GM23338 (cell line): ENCODE results near the gene SIN3B. TPM values are rescaled to one million over a fixed set of nuclear protein-coding genes. Genes with fewer than 3 reads are reported as not detected.

Experiments used
- ATAC-seq: fragments of 200-7000 bp; cut with Tn5 transposase; 3 replicates; pipeline ENCODE4 v1.9.1; 2020
- DNase-seq: peaks from one replicate; pipeline ENCODE4 v3.0.0-alpha.2; 2015; ENCODE audit warnings: low spot score
- H2AFZ ChIP-seq: fragments of 200-600 bp; sonication (generic); 2 replicates; pipeline ENCODE4 v1.8.0; 2016; ENCODE audit warnings: antibody characterized with exemption, mild to moderate bottlenecking, moderate library complexity
- H3F3A ChIP-seq: fragments of 200-600 bp; sonication (generic); replicated peaks from 2 replicates; pipeline ENCODE4 v1.8.0; 2017; ENCODE audit warnings: antibody characterized with exemption, mixed run types, low read depth
- H3K27ac ChIP-seq: fragments of 200-600 bp; sonication (generic); 2 replicates; pipeline ENCODE4 v1.6.1; 2016; ENCODE audit warnings: low read depth
- H3K27me3 ChIP-seq: fragments of 200-600 bp; sonication (generic); 2 replicates; pipeline ENCODE4 v1.8.0; 2016; ENCODE audit warnings: mild to moderate bottlenecking, mixed run types, moderate library complexity; ENCODE audit not compliant: insufficient read depth
- H3K36me3 ChIP-seq: fragments of 200-600 bp; sonication (generic); 2 replicates; pipeline ENCODE4 v1.8.0; 2016; ENCODE audit warnings: mild to moderate bottlenecking; ENCODE audit not compliant: insufficient read depth
- H3K4me1 ChIP-seq: fragments of 200-600 bp; sonication (generic); 2 replicates; pipeline ENCODE4 v1.8.0; 2016; ENCODE audit warnings: mild to moderate bottlenecking, moderate library complexity; ENCODE audit not compliant: insufficient read depth
- H3K4me2 ChIP-seq: fragments of 200-600 bp; sonication (generic); 2 replicates; pipeline ENCODE4 v1.7.1; 2017; ENCODE audit warnings: mixed run types
- H3K4me3 ChIP-seq: fragments of 200-600 bp; sonication (generic); 2 replicates; pipeline ENCODE4 v1.6.1; 2016; ENCODE audit warnings: mixed run types
- H3K79me2 ChIP-seq: fragments of 200-600 bp; sonication (generic); replicated peaks from 2 replicates; pipeline ENCODE4 v1.8.0; 2017; ENCODE audit warnings: mild to moderate bottlenecking; ENCODE audit not compliant: insufficient read depth
- H3K9me2 ChIP-seq: fragments of 200-600 bp; sonication (generic); 2 replicates; pipeline ENCODE4 v1.8.0; 2017; ENCODE audit not compliant: insufficient read depth
- H4K20me1 ChIP-seq: fragments of 200-600 bp; sonication (generic); replicated peaks from 2 replicates; pipeline ENCODE4 v1.8.0; 2017; ENCODE audit warnings: mild to moderate bottlenecking; ENCODE audit not compliant: insufficient read depth
- H3K27ac Mint-ChIP-seq: 2 replicates; pipeline ENCODE4 v1.8.0; 2020; ENCODE audit warnings: inconsistent platforms, mild to moderate bottlenecking, moderate library complexity, mixed read lengths
- H3K27me3 Mint-ChIP-seq: 3 replicates; pipeline ENCODE4 v1.8.0; 2022; ENCODE audit warnings: low read depth, mild to moderate bottlenecking, moderate library complexity, mixed read lengths, inconsistent platforms; ENCODE audit not compliant: insufficient read depth, poor library complexity
- H3K36me3 Mint-ChIP-seq: 3 replicates; pipeline ENCODE4 v1.8.0; 2021; ENCODE audit warnings: low read depth, mild to moderate bottlenecking, inconsistent platforms, moderate library complexity, mixed read lengths
- H3K4me1 Mint-ChIP-seq: 3 replicates; pipeline ENCODE4 v1.8.0; 2020; ENCODE audit warnings: mild to moderate bottlenecking, inconsistent platforms, mixed read lengths
- H3K4me3 Mint-ChIP-seq: 3 replicates; pipeline ENCODE4 v1.8.0; 2021; ENCODE audit warnings: moderate library complexity, mild to moderate bottlenecking, inconsistent platforms, mixed read lengths
- H3K9me3 Mint-ChIP-seq: 3 replicates; pipeline ENCODE4 v1.8.0; 2020; ENCODE audit warnings: moderate library complexity, mild to moderate bottlenecking, inconsistent platforms, mixed read lengths
- JUNB ChIP-seq: IDR thresholded peaks from one replicate; pipeline ENCODE4 v1.6.1; 2016; ENCODE audit warnings: antibody characterized with exemption; ENCODE audit not compliant: unreplicated experiment
- POLR2AphosphoS5 ChIP-seq: IDR thresholded peaks from 2 replicates; pipeline ENCODE4 v1.6.1; 2016; ENCODE audit warnings: antibody characterized with exemption, low read depth
- ZNF114 ChIP-seq: fragments of 250-450 bp; sonication (Bioruptor Pico); IDR thresholded peaks from 2 replicates; pipeline ENCODE4 v1.5.0; 2020; ENCODE audit warnings: mild to moderate bottlenecking, moderate library complexity
- ZNF462 ChIP-seq: fragments of 250-450 bp; sonication (Bioruptor Pico); IDR thresholded peaks from 2 replicates; pipeline ENCODE4 v1.5.0; 2020; ENCODE audit warnings: mild to moderate bottlenecking, moderate library complexity
- polyA plus RNA-seq: library from polyadenylated mRNA; unstranded; fragments of >200 nt; fragmentation: Nextera tagmentation; extraction: Ambion mirVana; gene quantifications from 2 replicates; pipeline ENCODE4 v1.2.1, GENCODE V29; 2016
- total RNA-seq: library from RNA; depleted of rRNA; stranded (reverse); fragments of >200 nt; shearing (Covaris generic); gene quantifications from 2 replicates; pipeline ENCODE4 v1.2.3, GENCODE V29; 2014
- TF ChIP-seq, protein P1 (sequence below), 2 experiments: fragments of 200-600 bp in 1 of 2; sonication (generic) in 1 of 2; conservative IDR thresholded peaks; 2 replicates each; pipeline versions ENCODE4 v1.5.1 to v1.6.1; 2016 to 2017; ENCODE audit warnings: antibody characterized with exemption in 2 of 2, low read depth in 2 of 2, mild to moderate bottlenecking in 2 of 2, moderate library complexity in 1 of 2

Gene SIN3B
- total and polyA plus RNA-seq, 2 experiments from 2014 or later, result 37.6 to 68.6 TPM

- ATAC-seq (peak; percentile 46), DNase-seq (no peak)
- Histone ChIP-seq H3K79me2 (no peaks in the 10 kb centered on the region), H3K4me1 (no peaks in the 10 kb centered on the region; the same call in 1 of the 2 replicates), H3K9me2 (no peaks in the 10 kb centered on the region), H3K27ac (no peak overlapping the region), H3F3A (no peaks in the 10 kb centered on the region), H4K20me1 (no peaks in the 10 kb centered on the region), H3K27me3 (no peaks in the 10 kb centered on the region), H3K4me2 (no peak overlapping the region), H3K4me3 (no peak overlapping the region), H2AFZ (0 out of 2 replicates have a peak overlapping the region, but pooled peaks have one; percentile 28), H3K36me3 (no peaks in the 10 kb centered on the region)
- H3K4me1 Mint-ChIP-seq, result peaks cover 3% of the 10 kb centered on the region; the same call in 2 of the 3 replicates
- no peak overlapping the region for H3K27ac Mint-ChIP-seq
- TF ChIP-seq, protein P1, sequence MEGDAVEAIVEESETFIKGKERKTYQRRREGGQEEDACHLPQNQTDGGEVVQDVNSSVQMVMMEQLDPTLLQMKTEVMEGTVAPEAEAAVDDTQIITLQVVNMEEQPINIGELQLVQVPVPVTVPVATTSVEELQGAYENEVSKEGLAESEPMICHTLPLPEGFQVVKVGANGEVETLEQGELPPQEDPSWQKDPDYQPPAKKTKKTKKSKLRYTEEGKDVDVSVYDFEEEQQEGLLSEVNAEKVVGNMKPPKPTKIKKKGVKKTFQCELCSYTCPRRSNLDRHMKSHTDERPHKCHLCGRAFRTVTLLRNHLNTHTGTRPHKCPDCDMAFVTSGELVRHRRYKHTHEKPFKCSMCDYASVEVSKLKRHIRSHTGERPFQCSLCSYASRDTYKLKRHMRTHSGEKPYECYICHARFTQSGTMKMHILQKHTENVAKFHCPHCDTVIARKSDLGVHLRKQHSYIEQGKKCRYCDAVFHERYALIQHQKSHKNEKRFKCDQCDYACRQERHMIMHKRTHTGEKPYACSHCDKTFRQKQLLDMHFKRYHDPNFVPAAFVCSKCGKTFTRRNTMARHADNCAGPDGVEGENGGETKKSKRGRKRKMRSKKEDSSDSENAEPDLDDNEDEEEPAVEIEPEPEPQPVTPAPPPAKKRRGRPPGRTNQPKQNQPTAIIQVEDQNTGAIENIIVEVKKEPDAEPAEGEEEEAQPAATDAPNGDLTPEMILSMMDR (conservative IDR thresholded peaks at IDR 0.05; ENCODE audit: low read depth in 2 of 2), result 0 out of 4 replicates have a peak, but pooled peaks of 1 of the 2 experiments have one; percentile 19
- TF ChIP-seq POLR2AphosphoS5, result no peak
- H3K36me3 Mint-ChIP-seq, result no peaks in the 10 kb centered on the region
- peaks cover 7% of the 10 kb centered on the region for H3K27me3 Mint-ChIP-seq
- H3K4me3 Mint-ChIP-seq, result no peak overlapping the region
- peaks cover 2% of the 10 kb centered on the region; the same call in 1 of the 3 replicates for H3K9me3 Mint-ChIP-seq
Measured at GRCh38 chr19:16889883-16890460, 60.8 kb downstream of the SIN3B start.

DNA sequence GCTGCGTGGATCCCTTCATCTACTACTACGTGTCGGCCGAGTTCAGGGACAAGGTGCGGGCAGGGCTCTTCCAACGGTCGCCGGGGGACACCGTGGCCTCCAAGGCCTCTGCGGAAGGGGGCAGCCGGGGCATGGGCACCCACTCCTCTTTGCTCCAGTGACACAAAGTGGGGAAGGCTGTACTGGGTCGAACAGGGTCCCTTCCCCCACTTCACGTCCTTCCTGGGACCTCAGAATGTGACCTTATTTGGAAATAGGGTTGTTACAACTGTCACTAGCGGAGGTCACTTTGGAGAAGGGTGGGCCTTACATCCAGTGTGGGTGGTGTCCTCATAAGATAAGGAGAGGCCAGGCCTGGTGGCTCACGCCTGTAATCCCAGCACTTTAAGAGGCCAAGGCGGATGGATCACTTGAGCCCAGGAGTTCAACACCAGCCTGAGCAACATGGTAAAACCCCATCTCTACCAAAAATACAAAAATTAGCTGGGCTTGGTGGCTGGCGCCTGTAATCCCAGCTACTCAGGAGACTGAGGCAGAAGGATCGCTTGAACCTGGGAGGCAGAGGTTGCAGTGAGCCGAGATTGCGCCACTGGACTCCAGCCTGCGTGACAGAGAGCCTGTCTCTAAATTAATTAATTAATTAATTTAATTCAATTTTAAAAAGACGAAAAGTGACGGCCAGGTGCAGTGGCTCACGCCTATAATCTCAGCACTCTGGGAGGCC is 61.4 kb downstream of the SIN3B start:
- no peak; the same call in 2 of the 3 replicates for ATAC-seq
- no peak overlapping the region for H3K27ac ChIP-seq
- H3K27me3 Mint-ChIP-seq, result peaks cover 7% of the 10 kb centered on the region

GRCh38 chr19:16891696-16892382 is 62.6 kb downstream of the SIN3B start:
- Mint-ChIP-seq H3K27ac (no peak overlapping the region), H3K4me3 (no peak overlapping the region), H3K36me3 (no peaks in the 10 kb centered on the region), H3K4me1 (peaks cover 7% of the 10 kb centered on the region; the same call in 2 of the 3 replicates), H3K9me3 (no peaks in the 10 kb centered on the region), H3K27me3 (peaks cover 7% of the 10 kb centered on the region)
- H3K36me3 ChIP-seq, result no peaks in the 10 kb centered on the region
- H3F3A ChIP-seq, result no peaks in the 10 kb centered on the region
- 0 out of 2 replicates have a peak, but pooled peaks cover 4% of the 10 kb centered on the region for H3K27me3 ChIP-seq
- ATAC-seq (no peak), DNase-seq (no peak)
- H3K27ac ChIP-seq, result no peak overlapping the region
- no peak overlapping the region for H2AFZ ChIP-seq
- H3K4me2 ChIP-seq, result no peak overlapping the region
- H3K9me2 ChIP-seq, result no peaks in the 10 kb centered on the region
- peaks cover 3% of the 10 kb centered on the region for H3K4me1 ChIP-seq
- no peaks in the 10 kb centered on the region for H4K20me1 ChIP-seq
- H3K79me2 ChIP-seq, result no peaks in the 10 kb centered on the region
- no peak overlapping the region for H3K4me3 ChIP-seq
- no peak for TF ChIP-seq ZNF462 (CRISPR knock-in tag)

More for the DNA sequence above, 61.4 kb downstream of the SIN3B start:
- Histone ChIP-seq H4K20me1 (no peaks in the 10 kb centered on the region), H3K4me2 (no peak overlapping the region), H3K79me2 (no peaks in the 10 kb centered on the region), H3K4me1 (peaks cover 2% of the 10 kb centered on the region), H2AFZ (0 out of 2 replicates have a peak overlapping the region, but pooled peaks have one; percentile 28), H3K4me3 (no peak overlapping the region), H3F3A (no peaks in the 10 kb centered on the region), H3K36me3 (no peaks in the 10 kb centered on the region), H3K9me2 (no peaks in the 10 kb centered on the region), H3K27me3 (0 out of 2 replicates have a peak, but pooled peaks cover 4% of the 10 kb centered on the region)
- Mint-ChIP-seq H3K36me3 (no peaks in the 10 kb centered on the region), H3K27ac (0 out of 2 replicates have a peak overlapping the region, but pooled peaks have one; percentile 62), H3K4me3 (no peak overlapping the region), H3K4me1 (peaks cover 7% of the 10 kb centered on the region; the same call in 2 of the 3 replicates), H3K9me3 (no peaks in the 10 kb centered on the region)
- no peak for DNase-seq
- no peak for TF ChIP-seq JUNB
- no peak for TF ChIP-seq ZNF114 (CRISPR knock-in tag)
